CD4-positive, alpha-beta T cell treated with Interleukin-4 for 1 hour (primary cell): Measurements from ENCODE around the gene LIN28B.

Experiments
- DNase-seq, 2 donors: peaks; one replicate each; pipeline ENCODE4 v3.0.0-alpha.2; 2020 to 2022

Gene LIN28B

GRCh38 chr6:105015482-105015881 is 58.6 kb downstream of the LIN28B start:
- DNase-seq, result no peak

DNA sequence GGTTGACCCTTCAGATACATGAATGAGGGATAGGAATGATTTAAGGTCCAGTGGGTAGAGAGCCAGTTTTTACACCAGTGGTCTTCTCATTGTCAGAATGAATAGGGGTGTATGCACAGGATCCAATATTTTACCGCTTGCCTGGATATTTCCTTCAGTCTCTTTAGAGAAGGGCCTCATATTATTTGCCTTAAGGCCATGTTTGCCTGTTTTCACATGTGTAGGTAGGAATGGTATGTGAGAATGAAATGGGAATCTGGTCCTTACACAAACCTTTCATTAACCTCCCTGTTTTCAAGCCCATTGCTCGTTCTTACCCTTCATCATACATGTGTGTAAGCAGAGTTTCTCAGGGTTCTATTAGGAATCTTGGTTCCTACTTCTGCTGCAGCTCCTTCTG is 62.4 kb downstream of the LIN28B start:
- DNase-seq, result no peak

GRCh38 chr6:105021399-105021798 is 64.5 kb downstream of the LIN28B start:
- no peak for DNase-seq

DNA sequence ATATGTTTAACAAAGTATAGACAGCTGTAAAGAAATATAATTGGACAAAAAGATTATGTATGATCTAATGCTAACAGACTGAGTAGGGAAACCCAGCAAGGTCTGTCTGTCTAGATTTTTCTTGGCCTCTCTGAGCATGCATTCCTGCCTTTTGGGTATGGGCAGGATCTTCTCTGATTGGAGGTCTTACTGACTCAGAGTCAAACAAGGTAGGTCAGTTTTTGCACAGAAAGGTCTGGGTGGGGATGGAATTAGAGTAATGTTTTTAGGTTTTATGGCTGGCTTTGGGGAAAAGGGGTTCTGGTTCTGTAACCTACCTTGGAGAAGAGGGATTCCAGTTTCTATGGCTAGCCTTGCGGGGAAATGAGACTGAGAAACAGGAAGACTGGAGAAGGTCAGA is 65.5 kb downstream of the LIN28B start:
- DNase-seq, result no peak

DNA sequence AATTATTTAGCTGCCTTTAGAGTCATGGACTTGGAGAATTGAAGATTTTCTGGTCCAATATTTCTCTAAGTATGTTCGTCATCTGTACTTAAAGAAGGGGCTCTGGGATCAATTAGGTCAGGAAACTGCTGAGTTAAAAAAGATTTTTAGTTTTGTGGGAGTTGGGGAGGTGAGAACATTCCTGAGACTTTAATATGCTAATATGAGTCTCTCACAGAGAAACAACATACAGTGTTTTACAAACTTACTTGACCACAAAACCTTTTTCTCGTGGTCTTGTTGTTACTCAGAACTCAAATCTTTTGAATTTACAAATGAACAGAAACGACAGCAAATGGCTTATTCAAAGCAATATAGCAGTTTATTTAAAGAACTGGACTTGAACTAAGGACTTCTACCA is 67.9 kb downstream of the LIN28B start:
- no peak for DNase-seq

DNA sequence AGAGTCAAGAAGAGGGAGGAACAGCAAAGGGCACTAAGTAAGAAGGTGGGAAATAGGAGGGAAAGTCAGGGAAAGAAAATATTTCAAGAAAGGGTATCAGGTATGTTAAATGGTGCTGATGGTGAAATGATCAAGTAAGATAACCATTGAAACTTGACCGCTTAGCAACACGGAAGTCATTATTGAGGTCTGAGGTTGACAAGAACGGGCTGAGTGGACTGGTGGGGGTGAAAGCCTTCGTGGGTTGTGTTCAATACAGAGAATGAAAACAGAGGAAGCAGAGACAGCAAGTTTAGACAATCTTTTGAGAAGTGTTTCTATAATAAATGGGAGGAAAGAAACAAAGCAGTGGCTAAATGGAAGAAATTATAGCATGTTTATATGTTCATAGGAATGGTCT is 72.0 kb downstream of the LIN28B start:
- no peak for DNase-seq

DNA sequence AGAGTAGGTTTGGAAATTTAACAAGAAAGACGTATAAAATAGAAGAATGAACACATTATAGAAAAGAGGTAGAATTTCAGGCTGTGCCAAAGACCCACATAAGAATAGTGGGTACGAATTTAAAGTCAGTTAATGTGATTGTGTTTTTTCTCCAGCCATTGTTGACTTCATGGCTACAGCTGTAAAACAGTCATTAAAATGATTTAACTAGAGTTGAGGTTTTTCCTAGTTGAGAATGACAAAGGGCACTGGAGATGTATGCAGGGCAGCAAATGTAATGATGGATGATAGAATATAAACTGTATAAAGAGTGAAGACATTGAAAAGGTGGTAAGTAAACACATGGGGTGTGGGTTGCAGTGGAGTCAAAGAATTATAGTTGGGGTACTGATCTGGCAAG is 72.7 kb downstream of the LIN28B start:
- no peak for DNase-seq

GRCh38 chr6:105034470-105034869 is 77.6 kb downstream of the LIN28B start:
- no peak for DNase-seq

DNA sequence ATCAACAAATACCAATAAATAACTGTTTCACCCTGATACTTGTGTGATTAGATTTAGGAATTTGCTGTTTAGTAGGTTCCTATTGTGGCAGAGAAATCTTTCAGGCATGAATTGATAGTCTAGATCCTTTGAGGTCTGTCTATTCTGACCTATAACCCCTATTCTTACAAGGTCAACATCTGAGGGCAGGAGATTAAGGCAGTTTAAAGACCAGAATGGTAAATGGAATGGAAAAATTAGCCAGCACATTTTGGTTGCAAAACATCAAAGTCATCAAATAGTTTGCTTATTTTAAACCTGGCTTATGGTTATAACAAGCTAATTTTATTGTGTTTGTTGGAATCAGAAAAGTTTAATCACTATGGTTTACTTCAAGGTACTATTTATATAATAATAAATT is 78.4 kb downstream of the LIN28B start:
- DNase-seq, result no peak

GRCh38 chr6:105036351-105036750 is 79.4 kb downstream of the LIN28B start:
- no peak for DNase-seq

DNA sequence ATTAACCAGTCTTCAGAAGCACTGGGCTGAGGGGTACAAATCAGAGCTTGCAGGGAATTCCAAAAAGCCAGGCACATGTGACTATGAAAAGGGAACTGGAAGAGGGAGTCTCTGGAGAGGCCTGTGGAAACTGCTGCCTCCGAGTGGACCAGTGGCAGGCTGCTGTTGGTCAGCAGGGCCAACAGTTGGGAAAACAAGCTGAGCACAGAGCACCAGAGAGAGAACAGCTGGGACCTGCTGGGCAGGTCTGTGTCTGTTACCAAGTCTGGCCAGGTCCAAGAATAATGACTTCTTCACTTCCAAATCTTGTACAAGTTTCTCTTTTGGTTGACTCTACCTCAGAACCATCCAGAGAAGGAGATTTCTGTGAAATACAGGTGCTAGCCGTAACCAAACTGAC is 81.4 kb downstream of the LIN28B start:
- DNase-seq, result no peak

DNA sequence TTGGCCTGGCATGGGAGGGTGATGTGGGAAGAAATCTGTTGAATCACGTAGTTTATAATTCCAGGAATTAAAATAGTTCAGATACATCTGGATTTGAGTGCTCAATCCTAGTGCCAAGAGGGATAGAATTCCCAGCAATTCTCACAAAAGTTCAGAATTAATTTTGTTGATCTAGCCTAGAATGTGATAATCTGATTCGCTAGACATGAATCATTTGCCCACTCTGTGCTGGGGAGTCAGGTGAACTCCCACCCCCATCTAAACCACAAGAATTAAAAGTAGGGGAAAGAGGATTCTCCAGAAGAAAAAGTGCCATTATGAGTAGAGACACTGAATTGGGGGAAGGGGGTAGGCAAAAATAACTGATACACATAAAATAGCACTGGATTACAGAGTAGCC is 85.0 kb downstream of the LIN28B start:
- DNase-seq, result no peak

GRCh38 chr6:105042648-105043047 is 85.7 kb downstream of the LIN28B start:
- DNase-seq, result no peak

- no peak for DNase-seq
These were observed 87.1 kb downstream of the LIN28B start for GRCh38 chr6:105043979-105044378.

GRCh38 chr6:105045526-105045925 is 88.6 kb downstream of the LIN28B start:
- DNase-seq, result no peak

GRCh38 chr6:105051941-105052471 is 95.1 kb downstream of the LIN28B start:
- no peak for DNase-seq

GRCh38 chr6:105056646-105057045 is 99.7 kb downstream of the LIN28B start:
- DNase-seq, result no peak

DNA sequence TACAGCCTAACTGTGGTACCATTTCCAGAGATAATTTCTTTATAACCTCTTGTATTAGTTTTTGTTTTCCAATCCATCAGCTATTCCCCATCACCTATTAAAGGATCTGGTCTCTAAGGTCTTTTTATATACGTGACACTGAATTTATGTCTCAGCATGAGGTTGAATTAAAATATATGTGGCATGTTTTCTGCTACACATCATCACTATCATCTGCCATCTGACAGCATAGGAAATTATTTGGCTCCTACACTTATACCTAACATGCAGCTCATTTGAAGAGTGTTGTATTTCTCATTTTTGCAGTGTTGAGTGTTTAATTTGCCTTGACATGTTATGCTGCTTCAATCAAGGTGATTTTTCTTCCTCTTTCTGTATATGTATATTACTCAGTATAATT is 100.3 kb downstream of the LIN28B start:
- DNase-seq, result no peak

DNA sequence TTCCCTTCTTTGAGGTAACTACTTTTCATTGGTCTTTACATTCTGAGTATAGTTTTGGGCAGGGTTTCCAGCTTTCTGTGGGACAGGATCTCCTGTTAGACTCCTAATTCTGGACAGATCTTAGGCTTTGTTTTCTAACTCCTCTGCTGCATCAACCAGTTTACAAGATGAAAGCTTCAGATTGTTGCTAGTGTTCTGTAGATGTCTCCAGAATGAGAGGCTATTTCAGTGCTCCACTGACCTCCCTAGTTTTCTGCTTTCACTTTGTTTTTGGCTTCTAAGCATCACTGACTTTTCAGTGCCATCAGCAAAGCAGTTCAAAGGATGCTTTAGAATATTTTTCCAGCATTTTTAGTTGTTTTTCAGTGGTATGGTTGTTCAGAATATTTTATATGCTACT is 101.4 kb downstream of the LIN28B start:
- no peak for DNase-seq

- no peak for DNase-seq
These were observed 101.9 kb downstream of the LIN28B start for GRCh38 chr6:105058846-105059245.

- DNase-seq, result no peak
These were observed 109.3 kb downstream of the LIN28B start for GRCh38 chr6:105066233-105066632.

DNA sequence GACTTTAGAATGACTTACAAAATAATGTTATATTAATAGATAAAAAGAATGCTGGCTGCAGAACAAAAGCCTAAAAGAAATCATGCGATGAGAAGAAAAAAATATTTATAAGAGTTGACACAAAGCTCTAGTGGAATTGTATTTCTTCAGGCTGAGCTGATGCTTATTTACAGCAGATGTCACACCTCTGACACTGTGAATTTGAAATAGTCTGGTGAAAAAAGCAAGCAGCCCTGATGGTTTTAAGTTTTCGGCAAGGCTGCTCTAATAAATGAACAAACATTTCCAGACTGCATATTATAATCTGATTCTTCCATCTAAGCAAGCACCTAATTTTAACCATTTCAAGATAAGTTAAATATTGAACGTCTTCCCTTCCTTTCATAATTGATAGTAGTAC is 109.9 kb downstream of the LIN28B start:
- no peak for DNase-seq

- DNase-seq, result no peak
These were observed 110.4 kb downstream of the LIN28B start for GRCh38 chr6:105067329-105067728.

GRCh38 chr6:105068407-105068806 is 111.5 kb downstream of the LIN28B start:
- DNase-seq, result no peak

DNA sequence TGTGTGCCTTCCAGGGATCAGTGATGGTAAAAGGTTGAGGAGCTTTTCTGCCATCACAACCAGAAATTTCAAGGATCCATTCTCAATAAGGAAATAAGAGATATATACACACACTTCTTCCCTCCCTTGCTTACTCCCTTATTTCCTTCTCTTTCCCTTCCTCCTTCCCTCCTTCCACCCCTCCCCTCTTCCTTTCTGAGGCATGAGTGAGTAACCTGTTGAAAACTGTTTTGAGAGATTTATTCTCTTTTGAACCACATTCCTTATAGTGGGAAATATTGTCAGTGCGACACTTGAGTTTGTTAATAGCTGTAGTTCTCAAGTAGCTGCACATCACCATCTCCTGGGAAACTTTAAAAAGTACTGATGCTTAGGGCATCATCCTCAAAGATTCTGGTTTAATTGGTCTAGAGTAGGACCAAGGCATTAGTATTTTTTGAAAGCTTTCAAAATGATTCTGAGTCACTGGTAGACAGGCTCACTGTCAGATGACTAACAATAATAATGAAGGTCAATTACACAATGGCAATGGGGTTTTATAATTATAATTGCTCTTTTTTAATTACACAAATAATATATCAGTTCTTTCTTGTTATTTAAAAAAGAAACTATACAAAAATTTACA is 113.0 kb downstream of the LIN28B start:
- DNase-seq, result no peak
